ENCODE measurements around the gene CDKN2C. TPM values are rescaled to one million over a fixed set of nuclear protein-coding genes. Genes with fewer than 3 reads are reported as not detected.

Gene CDKN2C
- total RNA-seq, 1 donor from 2014 or later = 11.0 TPM

Other genes starting within 250 kb of the CDKN2C start
- gene FAF1, start 10.0 kb upstream of the CDKN2C start, total RNA-seq = 80.6 TPM
- gene C1orf185, start 132.0 kb downstream of the CDKN2C start, total RNA-seq = not detected